Neural progenitor cell (in vitro differentiated cells): ENCODE measurements around the gene FGFR2.

Experiments used
- EZH2 ChIP-seq: fragments of 200-600 bp; sonication (generic); IDR thresholded peaks from 2 replicates; pipeline ENCODE4 v1.6.1; 2017; ENCODE audit warnings: antibody characterized with exemption, mild to moderate bottlenecking, moderate library complexity
- EZH2phosphoT487 ChIP-seq: fragments of 200-600 bp; sonication (generic); IDR thresholded peaks from 2 replicates; pipeline ENCODE4 v1.6.1; 2017; ENCODE audit warnings: antibody characterized with exemption
- TF ChIP-seq, protein P1 (sequence below): fragments of 200-600 bp; sonication (generic); IDR thresholded peaks from 2 replicates; pipeline ENCODE4 v1.5.1; 2017; ENCODE audit warnings: antibody characterized with exemption, mild to moderate bottlenecking

DNA sequence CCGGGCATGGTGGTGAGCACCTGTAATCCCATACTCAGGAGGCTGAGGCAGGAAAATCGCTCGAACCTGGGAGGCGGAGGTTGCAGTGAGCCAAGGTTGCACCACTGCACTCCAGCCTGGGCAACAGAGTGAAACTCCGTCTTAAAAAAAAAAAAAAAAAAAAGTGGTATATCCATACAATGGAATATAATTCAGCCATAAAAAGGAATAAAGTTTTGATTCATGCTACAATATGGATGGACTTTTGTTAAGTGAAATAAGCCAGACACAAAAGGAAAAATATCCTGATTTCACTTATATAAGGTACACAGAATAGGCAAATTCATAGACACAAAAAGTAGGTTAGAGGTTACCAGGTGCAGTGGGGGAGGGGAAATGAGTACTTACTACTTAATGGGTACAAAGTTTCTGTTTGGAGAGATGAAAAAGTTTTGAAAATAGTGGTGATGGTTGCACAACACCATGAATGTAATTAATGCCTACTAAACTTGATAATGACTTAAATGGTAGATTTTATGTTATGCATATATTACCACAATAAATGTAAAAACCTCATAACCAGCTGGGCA, 53.9 kb downstream of the FGFR2 start:
- TF ChIP-seq, protein P1, sequence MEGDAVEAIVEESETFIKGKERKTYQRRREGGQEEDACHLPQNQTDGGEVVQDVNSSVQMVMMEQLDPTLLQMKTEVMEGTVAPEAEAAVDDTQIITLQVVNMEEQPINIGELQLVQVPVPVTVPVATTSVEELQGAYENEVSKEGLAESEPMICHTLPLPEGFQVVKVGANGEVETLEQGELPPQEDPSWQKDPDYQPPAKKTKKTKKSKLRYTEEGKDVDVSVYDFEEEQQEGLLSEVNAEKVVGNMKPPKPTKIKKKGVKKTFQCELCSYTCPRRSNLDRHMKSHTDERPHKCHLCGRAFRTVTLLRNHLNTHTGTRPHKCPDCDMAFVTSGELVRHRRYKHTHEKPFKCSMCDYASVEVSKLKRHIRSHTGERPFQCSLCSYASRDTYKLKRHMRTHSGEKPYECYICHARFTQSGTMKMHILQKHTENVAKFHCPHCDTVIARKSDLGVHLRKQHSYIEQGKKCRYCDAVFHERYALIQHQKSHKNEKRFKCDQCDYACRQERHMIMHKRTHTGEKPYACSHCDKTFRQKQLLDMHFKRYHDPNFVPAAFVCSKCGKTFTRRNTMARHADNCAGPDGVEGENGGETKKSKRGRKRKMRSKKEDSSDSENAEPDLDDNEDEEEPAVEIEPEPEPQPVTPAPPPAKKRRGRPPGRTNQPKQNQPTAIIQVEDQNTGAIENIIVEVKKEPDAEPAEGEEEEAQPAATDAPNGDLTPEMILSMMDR = no peak
- TF ChIP-seq EZH2 (no peak), EZH2phosphoT487 (no peak)
